RWPE2 (cell line): ENCODE data around the gene RALGPS2.
"Not testable (repeated sequence)": the region's sequence is repeated elsewhere in the genome, so short reads cannot be mapped to it uniquely, and the experiment has no call there.

Experiments used
- ATAC-seq: fragments of 200-7000 bp; cut with Tn5 transposase; 3 replicates; pipeline ENCODE4 v1.9.1; 2021; ENCODE audit warnings: low read depth
- DNase-seq: peaks from one replicate; pipeline ENCODE4 v3.0.0-alpha.2; 2020; ENCODE audit warnings: low spot score
- H3K27ac ChIP-seq: fragments of 450-650 bp; 2 replicates; pipeline ENCODE4 v1.5.1; 2017; ENCODE audit warnings: mild to moderate bottlenecking; ENCODE audit not compliant: poor library complexity, severe bottlenecking
- H3K27me3 ChIP-seq: fragments of 250-450 bp; sonication (Bioruptor Pico); 2 replicates; pipeline ENCODE4 v1.5.1; 2021; ENCODE audit warnings: mild to moderate bottlenecking, moderate library complexity; ENCODE audit not compliant: insufficient read depth, poor library complexity, severe bottlenecking
- H3K36me3 ChIP-seq: fragments of 250-450 bp; sonication (Bioruptor Pico); 2 replicates; pipeline ENCODE4 v1.5.1; 2020; ENCODE audit warnings: low read depth, mild to moderate bottlenecking, moderate library complexity
- H3K4me1 ChIP-seq: fragments of 250-450 bp; sonication (Bioruptor Pico); 2 replicates; pipeline ENCODE4 v1.5.1; 2021; ENCODE audit warnings: mild to moderate bottlenecking, moderate library complexity; ENCODE audit not compliant: insufficient read depth, poor library complexity, severe bottlenecking
- H3K4me3 ChIP-seq: fragments of 250-450 bp; sonication (Bioruptor Pico); 2 replicates; pipeline ENCODE4 v1.5.1; 2021; ENCODE audit warnings: mild to moderate bottlenecking, moderate library complexity; ENCODE audit not compliant: severe bottlenecking
- H3K9me3 ChIP-seq: fragments of 250-450 bp; sonication (Bioruptor Pico); 2 replicates; pipeline ENCODE4 v1.5.1; 2021; ENCODE audit warnings: mild to moderate bottlenecking, moderate library complexity; ENCODE audit not compliant: severe bottlenecking
- TF ChIP-seq, protein P1 (sequence below): fragments of 450-650 bp; IDR thresholded peaks from one replicate; pipeline ENCODE4 v1.5.1; 2017; ENCODE audit warnings: mild to moderate bottlenecking, moderate library complexity; ENCODE audit not compliant: poor library complexity, severe bottlenecking

The RALGPS2 gene

DNA sequence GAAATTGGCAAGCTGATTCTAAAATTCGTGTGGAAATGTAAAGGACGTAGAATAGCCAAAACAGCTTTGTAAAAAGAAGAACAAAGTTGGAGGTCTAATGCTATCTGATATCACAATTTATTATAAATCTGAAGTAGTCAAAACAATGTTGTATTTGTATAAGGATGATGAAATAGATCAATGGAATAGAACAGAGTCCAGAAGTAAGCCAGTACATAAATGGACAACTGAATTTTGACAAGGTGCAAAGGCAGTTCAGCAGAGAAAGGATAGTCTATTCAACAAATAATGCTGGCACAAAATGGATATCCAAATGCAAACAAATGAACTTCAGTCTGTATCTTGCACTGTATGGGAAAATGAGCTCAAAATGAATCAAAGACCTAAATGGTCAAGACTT, 20.2 kb downstream of the RALGPS2 start:
- no peak for DNase-seq
- no peak for ATAC-seq
- Histone ChIP-seq H3K4me1 (no peaks in the 10 kb centered on the region), H3K4me3 (no peak overlapping the region), H3K27ac (no peak overlapping the region), H3K36me3 (peaks cover 4% of the 10 kb centered on the region; the same call in 1 of the 2 replicates), H3K27me3 (no peaks in the 10 kb centered on the region), H3K9me3 (peaks cover 2% of the 10 kb centered on the region)
- TF ChIP-seq, protein P1, sequence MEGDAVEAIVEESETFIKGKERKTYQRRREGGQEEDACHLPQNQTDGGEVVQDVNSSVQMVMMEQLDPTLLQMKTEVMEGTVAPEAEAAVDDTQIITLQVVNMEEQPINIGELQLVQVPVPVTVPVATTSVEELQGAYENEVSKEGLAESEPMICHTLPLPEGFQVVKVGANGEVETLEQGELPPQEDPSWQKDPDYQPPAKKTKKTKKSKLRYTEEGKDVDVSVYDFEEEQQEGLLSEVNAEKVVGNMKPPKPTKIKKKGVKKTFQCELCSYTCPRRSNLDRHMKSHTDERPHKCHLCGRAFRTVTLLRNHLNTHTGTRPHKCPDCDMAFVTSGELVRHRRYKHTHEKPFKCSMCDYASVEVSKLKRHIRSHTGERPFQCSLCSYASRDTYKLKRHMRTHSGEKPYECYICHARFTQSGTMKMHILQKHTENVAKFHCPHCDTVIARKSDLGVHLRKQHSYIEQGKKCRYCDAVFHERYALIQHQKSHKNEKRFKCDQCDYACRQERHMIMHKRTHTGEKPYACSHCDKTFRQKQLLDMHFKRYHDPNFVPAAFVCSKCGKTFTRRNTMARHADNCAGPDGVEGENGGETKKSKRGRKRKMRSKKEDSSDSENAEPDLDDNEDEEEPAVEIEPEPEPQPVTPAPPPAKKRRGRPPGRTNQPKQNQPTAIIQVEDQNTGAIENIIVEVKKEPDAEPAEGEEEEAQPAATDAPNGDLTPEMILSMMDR, result no peak

DNA sequence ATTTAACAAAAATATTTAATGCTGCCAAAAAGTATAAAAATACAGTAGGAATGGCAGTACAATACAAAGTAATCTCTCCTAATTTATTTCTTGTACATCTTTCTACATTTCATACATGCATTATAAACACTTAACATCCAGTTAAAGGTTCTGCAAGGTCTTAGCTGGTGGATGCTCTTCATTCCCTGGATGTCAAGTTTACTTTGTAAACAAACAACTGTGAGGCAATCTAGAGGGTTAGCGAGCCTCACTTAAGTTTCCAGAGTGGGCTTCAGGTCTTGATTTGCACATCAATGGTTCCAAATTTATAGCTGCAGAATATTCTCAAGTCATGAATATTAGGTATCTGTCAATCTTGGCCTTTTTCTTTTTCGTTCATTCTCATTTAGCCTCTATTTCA, 21.3 kb downstream of the RALGPS2 start:
- Histone ChIP-seq H3K4me1 (no peaks in the 10 kb centered on the region), H3K4me3 (no peak overlapping the region), H3K27me3 (no peaks in the 10 kb centered on the region), H3K27ac (no peak overlapping the region), H3K9me3 (peaks cover 2% of the 10 kb centered on the region), H3K36me3 (peaks cover 4% of the 10 kb centered on the region; the same call in 1 of the 2 replicates)
- DNase-seq, result no peak
- TF ChIP-seq, protein P1, result no peak
- ATAC-seq, result no peak

DNA sequence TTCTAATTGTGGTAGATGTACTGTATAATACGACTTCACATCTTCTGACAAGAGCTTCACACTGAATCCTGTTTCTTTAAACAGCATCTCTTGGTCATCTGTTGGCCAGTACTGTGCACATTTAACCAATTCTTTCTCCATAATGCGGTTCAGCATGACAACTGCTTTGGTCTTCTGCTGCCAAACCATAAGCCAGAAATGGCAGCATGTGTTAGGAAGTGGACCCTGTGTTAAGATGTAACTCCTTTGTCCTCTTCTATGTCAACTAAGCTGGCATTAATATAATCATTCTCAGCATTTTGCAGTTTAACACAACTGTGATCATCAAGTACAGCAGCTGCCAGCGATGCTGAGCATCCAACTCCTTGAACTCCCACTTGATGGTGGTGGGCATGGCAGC, 22.3 kb downstream of the RALGPS2 start:
- not testable (repeated sequence) for H3K27ac ChIP-seq, H3K36me3 ChIP-seq

DNA sequence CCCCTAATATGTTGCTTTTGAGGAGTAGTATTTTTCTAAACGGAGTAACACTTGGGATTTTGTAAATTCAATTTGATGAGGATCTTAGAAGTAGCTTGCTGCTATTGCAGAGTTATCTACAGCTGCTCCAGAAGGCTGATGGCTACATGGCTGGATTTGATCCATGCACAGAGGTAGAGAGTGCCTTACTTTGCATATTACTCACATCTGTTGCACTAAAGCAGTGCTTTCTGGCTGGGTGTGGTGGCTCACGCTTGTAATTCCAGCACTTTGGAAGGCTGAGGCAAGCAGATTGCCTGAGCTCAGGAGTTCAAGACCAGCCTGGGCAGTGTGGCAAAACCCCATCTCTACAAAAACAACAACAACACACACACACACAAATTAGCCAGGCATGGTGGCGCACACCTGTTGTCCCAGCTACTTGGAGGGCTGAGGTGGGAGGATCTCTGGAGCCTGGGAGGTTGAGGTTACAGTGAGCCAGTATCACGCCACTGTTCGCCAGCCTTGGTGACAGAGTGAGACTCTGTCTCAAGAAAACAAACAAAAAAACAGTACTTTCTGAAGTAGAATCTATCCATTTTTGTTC, 24.6 kb downstream of the RALGPS2 start:
- Histone ChIP-seq H3K4me3 (no peak overlapping the region), H3K27ac (no peak overlapping the region), H3K36me3 (no peaks in the 10 kb centered on the region), H3K9me3 (peaks cover 1% of the 10 kb centered on the region), H3K27me3 (no peaks in the 10 kb centered on the region), H3K4me1 (no peaks in the 10 kb centered on the region)
- TF ChIP-seq, protein P1, result no peak
- no peak for DNase-seq
- no peak for ATAC-seq

More for the DNA sequence above, 22.3 kb downstream of the RALGPS2 start:
- not testable (repeated sequence) for DNase-seq, ATAC-seq, H3K27me3 ChIP-seq, H3K4me1 ChIP-seq, H3K9me3 ChIP-seq, H3K4me3 ChIP-seq

DNA sequence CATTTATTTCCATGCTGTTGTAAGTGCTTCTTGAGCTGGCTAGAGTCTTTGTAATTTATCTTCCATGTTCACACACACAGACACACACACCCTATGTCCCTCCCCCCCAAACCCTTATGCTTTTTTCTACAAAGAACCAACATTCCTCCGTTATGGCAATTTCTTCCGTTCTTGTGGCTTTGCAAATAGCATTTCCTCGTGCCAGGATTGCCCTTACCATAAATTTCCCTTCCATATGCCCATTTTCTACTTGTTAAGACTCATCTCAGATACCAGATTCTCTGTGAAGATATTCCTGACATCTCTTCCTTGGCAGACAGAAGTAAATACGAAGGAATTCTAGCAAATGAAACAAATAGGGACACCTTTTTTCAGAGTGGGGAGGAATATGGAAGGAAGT, 26.0 kb downstream of the RALGPS2 start:
- no peak for DNase-seq
- Histone ChIP-seq H3K36me3 (no peaks in the 10 kb centered on the region), H3K4me1 (no peaks in the 10 kb centered on the region), H3K4me3 (no peak overlapping the region), H3K27me3 (no peaks in the 10 kb centered on the region), H3K9me3 (peaks cover 1% of the 10 kb centered on the region), H3K27ac (no peak overlapping the region)
- TF ChIP-seq, protein P1, result no peak
- no peak for ATAC-seq
